HepG2 (cell line): ENCODE results near the gene NAA15. TPM values are rescaled to one million over a fixed set of nuclear protein-coding genes. Genes with fewer than 3 reads are reported as not detected.

Experiments used
- ATAC-seq: fragments of 200-7000 bp; cut with Tn5 transposase; 3 replicates; pipeline ENCODE4 v1.9.1; 2020; ENCODE audit warnings: mild to moderate bottlenecking, moderate library complexity
- BruUV-seq: library from RNA; stranded (reverse); fragments of 400-500 nt; replicated peaks from 2 replicates; lab custom pipeline; 2021; lab: Mats Ljungman, UMichigan
- CTCF ChIA-PET: fragments of 300-600 bp; formaldehyde crosslinking; extraction: SDS; loops from one replicate; lab custom pipeline; 2021; ENCODE audit warnings: low total read pairs, inconsistent platforms, low intra/inter-chr PET ratio; lab: Yijun Ruan, JAX
- POLR2A ChIA-PET: fragments of 350-600 bp; sonication (Branson Sonifier 250); formaldehyde crosslinking; loops from one replicate; lab custom pipeline; 2020; ENCODE audit warnings: antibody characterized with exemption, inconsistent platforms; lab: Yijun Ruan, JAX
- DNase-seq: peaks from one replicate; pipeline ENCODE4 v3.0.0-alpha.2; 2015; ENCODE audit warnings: low spot score
- FAIRE-seq: peaks from 3 replicates; lab custom pipeline; 2011; peaks lifted over from hg19 to GRCh38; lab: Jason Lieb, UNC
- H2AFZ ChIP-seq: one replicate; pipeline ENCODE4 v1.6.1; 2011; ENCODE audit warnings: low read length, inconsistent platforms
- H3K27ac ChIP-seq: fragments of 300-600 bp; 3 replicates; pipeline ENCODE4 v1.8.0; 2011; ENCODE audit warnings: mixed run types, mild to moderate bottlenecking, mixed read lengths, low read length, inconsistent platforms; ENCODE audit not compliant: insufficient read depth; ENCODE audit errors: extremely low read length
- H3K27me3 ChIP-seq, 2 experiments: fragments of 200-600 bp in 1 of 2; 2 replicates in 1 of 2; 3 replicates in 1 of 2; pipeline versions ENCODE4 v1.6.0 to v1.8.0; 2011; ENCODE audit warnings: low read length in 2 of 2, mild to moderate bottlenecking in 2 of 2, moderate library complexity in 2 of 2, inconsistent platforms in 1 of 2; ENCODE audit not compliant: insufficient read depth in 2 of 2, control insufficient read depth in 1 of 2
- H3K36me3 ChIP-seq, 2 experiments: fragments of 200-600 bp in 1 of 2; replicated peaks in 1 of 2; 2 replicates in 1 of 2; 3 replicates in 1 of 2; pipeline versions ENCODE4 v1.5.1 to v1.8.0; 2011; ENCODE audit warnings: low read length in 2 of 2, inconsistent platforms in 1 of 2; ENCODE audit not compliant: insufficient read depth in 2 of 2, control insufficient read depth in 1 of 2
- H3K4me1 ChIP-seq: 2 replicates; pipeline ENCODE4 v1.5.1; 2012; ENCODE audit warnings: low read length, inconsistent platforms; ENCODE audit not compliant: insufficient read depth
- H3K4me2 ChIP-seq: 2 replicates; pipeline ENCODE4 v1.6.0; 2011; ENCODE audit warnings: low read depth, low read length, inconsistent platforms
- H3K4me3 ChIP-seq, 3 experiments: fragments of 200-600 bp in 1 of 3; sonication (generic), shearing (Covaris generic) in 1 of 3; replicated peaks in 1 of 3; 2 replicates each; pipeline ENCODE4 v1.5.1; 2011 to 2016; ENCODE audit warnings: low read length in 3 of 3, inconsistent platforms in 2 of 3, low read depth in 2 of 3, mild to moderate bottlenecking in 2 of 3, control low read depth in 1 of 3, mixed read lengths in 1 of 3; ENCODE audit not compliant: insufficient read depth in 1 of 3
- H3K79me2 ChIP-seq: one replicate; pipeline ENCODE4 v1.6.1; 2011; ENCODE audit warnings: low read length, inconsistent platforms; ENCODE audit not compliant: insufficient read depth
- H3K9ac ChIP-seq: 2 replicates; pipeline ENCODE4 v1.6.0; 2011; ENCODE audit warnings: mild to moderate bottlenecking, low read depth, low read length, inconsistent platforms; ENCODE audit not compliant: insufficient read depth
- H3K9me3 ChIP-seq: 2 replicates; pipeline ENCODE4 v1.5.1; 2012; ENCODE audit warnings: mild to moderate bottlenecking, low read length
- H4K20me1 ChIP-seq: 2 replicates; pipeline ENCODE4 v1.6.0; 2011; ENCODE audit warnings: inconsistent platforms, mild to moderate bottlenecking, low read length, moderate library complexity; ENCODE audit not compliant: insufficient read depth
- ARNT2 ChIP-seq: sonication (generic); formaldehyde crosslinking; IDR thresholded peaks from 2 replicates; pipeline ENCODE4 v1.8.0; 2022; ENCODE audit warnings: mild to moderate bottlenecking, low read depth, missing genetic modification reagents, moderate library complexity
- FOXK1 ChIP-seq: sonication (generic); formaldehyde crosslinking; IDR thresholded peaks from 2 replicates; pipeline ENCODE4 v1.4.0; 2020; ENCODE audit warnings: low read depth, missing genetic modification reagents, borderline replicate concordance
- MAFK ChIP-seq, 2 experiments: IDR thresholded peaks in 1 of 2; conservative IDR thresholded peaks in 1 of 2; 2 replicates each; pipeline ENCODE4 v1.6.1; 2011; ENCODE audit warnings: improper control_type of control experiment in 2 of 2, low read length in 2 of 2
- MTA1 ChIP-seq: sonication (generic); formaldehyde crosslinking; IDR thresholded peaks from 2 replicates; pipeline ENCODE4 v1.4.0; 2020; ENCODE audit warnings: missing genetic modification reagents, mild to moderate bottlenecking, borderline replicate concordance
- RBFOX2 ChIP-seq: fragments of 200-400 bp; formaldehyde crosslinking; IDR thresholded peaks from 2 replicates; pipeline ENCODE4 v1.6.1; 2017; ENCODE audit warnings: low read depth, mild to moderate bottlenecking, low read length
- SMARCE1 ChIP-seq: fragments of 450-650 bp; IDR thresholded peaks from 2 replicates; pipeline ENCODE4 v1.6.1; 2017; ENCODE audit warnings: borderline replicate concordance
- SRF ChIP-seq: IDR thresholded peaks from 2 replicates; pipeline ENCODE4 v1.6.1; 2011; ENCODE audit warnings: mild to moderate bottlenecking, low read depth, low read length, moderate library complexity
- ZNF17 ChIP-seq: sonication (generic); formaldehyde crosslinking; IDR thresholded peaks from 2 replicates; pipeline ENCODE4 v1.5.0; 2020; ENCODE audit warnings: mild to moderate bottlenecking, missing genetic modification reagents
- ZNF234 ChIP-seq: sonication (generic); formaldehyde crosslinking; conservative IDR thresholded peaks from 2 replicates; pipeline ENCODE4 v1.5.1; 2020; ENCODE audit warnings: mild to moderate bottlenecking, missing genetic modification reagents
- ZNF563 ChIP-seq: sonication (generic); formaldehyde crosslinking; IDR thresholded peaks from 2 replicates; pipeline ENCODE4 v1.8.0; 2022; ENCODE audit warnings: mild to moderate bottlenecking, moderate library complexity, missing genetic modification reagents
- ZNF598 ChIP-seq: sonication (generic); formaldehyde crosslinking; IDR thresholded peaks from 2 replicates; pipeline ENCODE4 v1.5.1; 2020; ENCODE audit warnings: mild to moderate bottlenecking, missing genetic modification reagents, borderline replicate concordance
- ZNF660 ChIP-seq: sonication (generic); formaldehyde crosslinking; IDR thresholded peaks from 2 replicates; pipeline ENCODE4 v1.5.1; 2020; ENCODE audit warnings: mild to moderate bottlenecking, low read depth, missing genetic modification reagents, borderline replicate concordance
- WGBS: methylation state at CpG from one replicate; pipeline ENCODE4 v1.1.6; 2017; ENCODE audit warnings: low lambda C conversion rate; 5-methylcytosine and 5-hydroxymethylcytosine counted together
- in situ Hi-C: cut with HindIII; loops from 2 replicates; pipeline ENCODE4 v1.10.0; 2017; ENCODE audit warnings: low pct_unique_long_range_greater_than_20kb; ENCODE audit not compliant: extremely low pct_ligation_motif_present
- intact Hi-C: fragments of 100-400 bp; cut with micrococcal nuclease; formaldehyde crosslinking; loops from one replicate; pipeline ENCODE4 v1.10.0; 2022; ENCODE audit not compliant: unreplicated experiment
- polyA plus RNA-seq, 8 experiments: library from polyadenylated mRNA; depleted of rRNA in 3 of 8; stranded (reverse) in 7 of 8; unstranded in 1 of 8; fragments of >200 nt; fragmentation: Illumina TruSeq in 4 of 8; extraction: Trizol in 4 of 8; gene quantifications; 2 replicates each; pipeline versions ENCODE4 v1.2.1 to v1.2.3, GENCODE V29; 2011 to 2016; ENCODE audit warnings: low read depth in 4 of 8, missing spikeins in 1 of 8, mixed read lengths in 1 of 8; ENCODE audit not compliant: insufficient read depth in 1 of 8
- total RNA-seq, 5 experiments: library from RNA; depleted of rRNA; stranded (reverse); fragments of >200 nt; fragmentation: Illumina TruSeq; extraction: Trizol; gene quantifications; 2 replicates each; pipeline ENCODE4 v1.2.3, GENCODE V29; 2016; ENCODE audit warnings: low read depth in 1 of 5
- TF ChIP-seq, protein P1 (sequence below): sonication (generic); formaldehyde crosslinking; IDR thresholded peaks from 2 replicates; pipeline ENCODE4 v1.9.0; 2021; ENCODE audit warnings: missing genetic modification reagents, borderline replicate concordance

Gene NAA15
- total and polyA plus RNA-seq, 2 of the 13 experiments (the other 11 are each of a cell fraction or from before 2014, with no cell fraction given), result 6.2 to 50.2 TPM

DNA sequence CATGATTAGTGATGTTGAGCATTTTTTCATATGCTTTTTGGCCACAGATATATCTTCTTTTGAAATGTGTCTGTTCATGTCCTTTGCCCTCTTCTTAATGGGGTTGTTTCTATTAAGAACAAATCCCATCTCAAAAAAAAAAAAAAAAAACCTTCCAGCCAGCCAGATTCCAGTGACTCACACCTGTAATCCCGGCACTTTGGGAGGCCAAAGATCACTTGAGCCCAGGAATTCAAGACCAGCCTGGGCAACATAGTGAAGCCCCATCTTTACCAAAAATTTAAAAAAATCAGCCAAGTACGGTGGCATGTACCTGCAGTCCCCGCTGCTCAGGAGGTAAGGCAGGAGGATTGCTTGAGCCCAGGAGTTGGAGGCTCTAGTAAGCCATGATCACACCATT is 157.7 kb downstream of the NAA15 start (continued):
- TF ChIP-seq, protein P1, sequence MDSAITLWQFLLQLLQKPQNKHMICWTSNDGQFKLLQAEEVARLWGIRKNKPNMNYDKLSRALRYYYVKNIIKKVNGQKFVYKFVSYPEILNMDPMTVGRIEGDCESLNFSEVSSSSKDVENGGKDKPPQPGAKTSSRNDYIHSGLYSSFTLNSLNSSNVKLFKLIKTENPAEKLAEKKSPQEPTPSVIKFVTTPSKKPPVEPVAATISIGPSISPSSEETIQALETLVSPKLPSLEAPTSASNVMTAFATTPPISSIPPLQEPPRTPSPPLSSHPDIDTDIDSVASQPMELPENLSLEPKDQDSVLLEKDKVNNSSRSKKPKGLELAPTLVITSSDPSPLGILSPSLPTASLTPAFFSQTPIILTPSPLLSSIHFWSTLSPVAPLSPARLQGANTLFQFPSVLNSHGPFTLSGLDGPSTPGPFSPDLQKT, result no peak
- no peak for TF ChIP-seq ZNF563
- TF ChIP-seq SRF, result no peak
- TF ChIP-seq ZNF234 (CRISPR knock-in tag), result no peak
- no peak for TF ChIP-seq MTA1
- no peak for TF ChIP-seq MAFK (conservative IDR thresholded peaks at IDR 0.05 in 1 of 2, IDR thresholded peaks at IDR 0.05 in 1 of 2; ENCODE audit: low read length in 2 of 2)
- no peak for TF ChIP-seq RBFOX2

DNA sequence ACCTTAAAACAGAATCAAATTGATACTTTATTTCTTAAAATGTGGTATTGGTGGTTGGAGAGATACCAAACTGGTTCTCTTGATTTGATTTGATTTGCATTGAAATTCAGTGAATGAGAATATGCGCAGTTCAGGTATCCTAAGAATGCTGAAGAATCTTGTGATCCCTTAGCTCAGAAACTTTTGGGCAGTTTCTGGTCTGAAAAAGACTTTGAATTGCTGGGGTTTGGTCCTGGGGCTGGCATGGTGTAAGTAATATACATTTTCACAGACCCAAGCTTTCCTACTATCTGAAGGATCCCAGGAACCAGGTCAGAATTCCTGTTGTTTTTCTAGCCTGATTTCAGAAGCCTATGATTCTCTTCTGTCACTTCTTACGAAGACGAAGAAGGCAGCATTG is 159.3 kb downstream of the NAA15 start:
- H2AFZ ChIP-seq, result no peak overlapping the region
- no peaks in the 10 kb centered on the region for H3K9me3 ChIP-seq
- no peak overlapping the region for H3K27ac ChIP-seq
- no peak overlapping the region for H3K4me2 ChIP-seq
- 97% methylated on average over 3 of the region's 3 CpGs for WGBS
- in situ Hi-C loops, result no loop called here
- no peak for TF ChIP-seq FOXK1 (CRISPR knock-in tag)
- no peak for TF ChIP-seq ZNF598
- TF ChIP-seq ZNF660 (CRISPR knock-in tag), result no peak
- TF ChIP-seq SMARCE1, result no peak
- TF ChIP-seq ARNT2, result no peak
- no peak for TF ChIP-seq ZNF17 (CRISPR knock-in tag)
- no peak for FAIRE-seq
- ChIA-PET POLR2A (no interaction called here), CTCF (no interaction called here)
- DNase-seq, result no peak
- no peaks in the 10 kb centered on the region for H3K27me3 ChIP-seq
- no peak for ATAC-seq
- peaks cover 70% of the 10 kb centered on the region for H3K79me2 ChIP-seq
- H3K36me3 ChIP-seq, result no peaks in the 10 kb centered on the region
- H3K4me3 ChIP-seq, result no peak overlapping the region
- peaks cover 10% of the 10 kb centered on the region for H4K20me1 ChIP-seq
- no TSS peak for BruUV-seq
- H3K4me1 ChIP-seq, result peaks cover 40% of the 10 kb centered on the region
- intact Hi-C loops, result no loop called here
- no peak overlapping the region for H3K9ac ChIP-seq
